Cardiac fibroblast (primary cell): ENCODE measurements around the gene NUP98.

Source experiments
- DNase-seq, 2 donors: peaks; one replicate each; pipeline versions ENCODE4 v3.0.0 to v3.0.0-alpha.2; 2010; ENCODE audit warnings: low read depth in 2 of 2
- H3K4me3 ChIP-seq, 2 donors: replicated peaks in 1 of 2; 1 replicate in 1 of 2; 2 replicates in 1 of 2; pipeline ENCODE4 v1.5.1; 2011; ENCODE audit warnings: low read depth in 2 of 2, low read length in 2 of 2, mild to moderate bottlenecking in 2 of 2, moderate library complexity in 1 of 2
- TF ChIP-seq, protein P1 (sequence below): IDR thresholded peaks from one replicate; pipeline ENCODE4 v1.5.1; 2011; ENCODE audit warnings: low read depth, mild to moderate bottlenecking, low read length, inconsistent platforms

Gene NUP98

DNA sequence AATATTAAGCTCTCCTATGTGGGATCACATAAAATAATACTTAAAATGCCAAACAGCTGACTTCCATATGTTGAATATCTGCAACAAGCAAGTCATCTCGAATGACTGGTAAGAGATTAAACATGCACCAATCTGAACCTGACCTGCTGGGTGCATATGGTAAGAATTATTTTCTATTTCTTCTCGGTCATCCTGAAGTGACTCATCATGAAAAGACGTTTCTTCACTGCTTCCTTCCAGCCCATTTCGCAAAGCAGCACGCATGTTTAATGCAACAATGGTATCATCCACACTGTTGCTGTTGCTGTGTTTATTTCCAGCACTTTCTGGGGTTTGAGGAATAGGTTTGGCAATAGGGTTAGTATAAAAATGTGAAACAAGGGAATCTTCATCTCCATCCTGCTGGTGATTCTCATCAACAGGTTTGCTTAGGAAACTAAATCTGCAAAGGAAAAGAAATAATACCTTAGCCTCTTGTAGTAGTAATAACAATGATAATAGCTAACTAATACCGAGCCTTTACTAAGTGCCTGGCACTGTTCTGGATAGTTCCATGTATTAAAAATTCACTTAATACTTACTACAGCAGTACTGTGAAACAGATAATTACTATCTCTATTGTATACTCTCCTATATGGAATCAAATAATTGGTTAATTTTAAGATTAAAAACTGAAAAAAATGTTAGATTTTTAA, 74.2 kb downstream of the NUP98 start:
- DNase-seq: peak; percentile 95 to 97

DNA sequence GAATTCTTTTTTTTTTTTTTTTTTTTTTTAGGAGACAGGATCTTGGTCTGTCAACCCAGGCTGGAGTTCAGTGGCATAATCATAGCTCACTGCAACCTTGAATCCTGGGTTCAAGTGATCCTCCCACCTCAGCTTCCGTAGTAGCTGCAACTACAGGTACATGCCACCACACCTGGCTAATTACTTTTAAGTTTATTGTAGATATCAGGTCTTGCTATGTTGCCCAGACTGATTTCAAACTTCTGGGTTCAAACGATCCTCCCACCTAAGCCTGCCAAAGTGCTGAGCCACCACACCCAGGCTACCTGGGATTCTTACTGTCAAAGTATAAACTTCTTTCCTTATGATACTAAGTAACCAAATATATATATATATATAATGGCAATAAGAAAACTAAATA, 75.3 kb downstream of the NUP98 start:
- no peak for DNase-seq

More for the DNA sequence above, 74.2 kb downstream of the NUP98 start:
- TF ChIP-seq, protein P1, sequence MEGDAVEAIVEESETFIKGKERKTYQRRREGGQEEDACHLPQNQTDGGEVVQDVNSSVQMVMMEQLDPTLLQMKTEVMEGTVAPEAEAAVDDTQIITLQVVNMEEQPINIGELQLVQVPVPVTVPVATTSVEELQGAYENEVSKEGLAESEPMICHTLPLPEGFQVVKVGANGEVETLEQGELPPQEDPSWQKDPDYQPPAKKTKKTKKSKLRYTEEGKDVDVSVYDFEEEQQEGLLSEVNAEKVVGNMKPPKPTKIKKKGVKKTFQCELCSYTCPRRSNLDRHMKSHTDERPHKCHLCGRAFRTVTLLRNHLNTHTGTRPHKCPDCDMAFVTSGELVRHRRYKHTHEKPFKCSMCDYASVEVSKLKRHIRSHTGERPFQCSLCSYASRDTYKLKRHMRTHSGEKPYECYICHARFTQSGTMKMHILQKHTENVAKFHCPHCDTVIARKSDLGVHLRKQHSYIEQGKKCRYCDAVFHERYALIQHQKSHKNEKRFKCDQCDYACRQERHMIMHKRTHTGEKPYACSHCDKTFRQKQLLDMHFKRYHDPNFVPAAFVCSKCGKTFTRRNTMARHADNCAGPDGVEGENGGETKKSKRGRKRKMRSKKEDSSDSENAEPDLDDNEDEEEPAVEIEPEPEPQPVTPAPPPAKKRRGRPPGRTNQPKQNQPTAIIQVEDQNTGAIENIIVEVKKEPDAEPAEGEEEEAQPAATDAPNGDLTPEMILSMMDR: no peak
- no peak overlapping the region for H3K4me3 ChIP-seq

DNA sequence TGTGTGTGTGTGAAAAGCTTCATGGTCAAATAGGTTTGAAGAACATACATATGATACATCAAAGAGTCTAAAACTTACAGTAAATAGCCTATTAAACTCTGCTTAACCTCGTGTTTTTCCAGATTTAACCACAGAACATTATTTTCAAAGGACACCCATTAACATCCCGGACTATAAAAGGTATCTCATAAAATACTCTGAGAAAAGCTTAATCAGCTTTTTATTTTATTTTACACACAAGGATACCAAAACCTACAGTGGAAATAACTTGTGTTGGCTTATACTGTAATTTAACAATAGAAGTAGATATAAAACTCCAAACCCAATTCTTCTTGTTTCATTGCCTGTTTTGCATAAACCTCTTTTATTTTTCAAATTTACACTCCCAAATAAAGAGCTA, 76.4 kb downstream of the NUP98 start:
- DNase-seq: no peak
- H3K4me3 ChIP-seq: no peak overlapping the region
- TF ChIP-seq, protein P1: no peak

More for the DNA sequence above, 75.3 kb downstream of the NUP98 start:
- TF ChIP-seq, protein P1: no peak
- H3K4me3 ChIP-seq: no peak overlapping the region

DNA sequence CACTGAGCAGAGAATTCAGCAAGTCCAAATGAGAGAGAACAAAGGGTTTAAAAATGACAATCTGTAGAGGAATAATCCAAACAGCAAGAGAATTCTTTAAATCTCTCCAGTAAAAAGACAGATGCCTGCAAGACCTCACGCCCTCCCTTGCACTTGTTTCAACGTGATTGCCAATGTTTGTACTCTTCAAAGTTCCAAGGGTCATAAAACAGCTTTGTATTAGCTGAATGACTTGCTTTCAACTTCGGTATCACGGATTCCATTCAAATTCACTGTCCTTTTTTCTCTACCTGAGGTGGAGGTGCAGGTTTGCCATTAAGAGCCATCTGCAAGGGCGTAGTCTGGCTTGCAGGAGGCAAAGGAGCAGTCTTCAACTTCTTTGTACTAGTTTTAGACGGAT, 85.1 kb downstream of the NUP98 start:
- TF ChIP-seq, protein P1: no peak
- no peak overlapping the region for H3K4me3 ChIP-seq
- no peak for DNase-seq

DNA sequence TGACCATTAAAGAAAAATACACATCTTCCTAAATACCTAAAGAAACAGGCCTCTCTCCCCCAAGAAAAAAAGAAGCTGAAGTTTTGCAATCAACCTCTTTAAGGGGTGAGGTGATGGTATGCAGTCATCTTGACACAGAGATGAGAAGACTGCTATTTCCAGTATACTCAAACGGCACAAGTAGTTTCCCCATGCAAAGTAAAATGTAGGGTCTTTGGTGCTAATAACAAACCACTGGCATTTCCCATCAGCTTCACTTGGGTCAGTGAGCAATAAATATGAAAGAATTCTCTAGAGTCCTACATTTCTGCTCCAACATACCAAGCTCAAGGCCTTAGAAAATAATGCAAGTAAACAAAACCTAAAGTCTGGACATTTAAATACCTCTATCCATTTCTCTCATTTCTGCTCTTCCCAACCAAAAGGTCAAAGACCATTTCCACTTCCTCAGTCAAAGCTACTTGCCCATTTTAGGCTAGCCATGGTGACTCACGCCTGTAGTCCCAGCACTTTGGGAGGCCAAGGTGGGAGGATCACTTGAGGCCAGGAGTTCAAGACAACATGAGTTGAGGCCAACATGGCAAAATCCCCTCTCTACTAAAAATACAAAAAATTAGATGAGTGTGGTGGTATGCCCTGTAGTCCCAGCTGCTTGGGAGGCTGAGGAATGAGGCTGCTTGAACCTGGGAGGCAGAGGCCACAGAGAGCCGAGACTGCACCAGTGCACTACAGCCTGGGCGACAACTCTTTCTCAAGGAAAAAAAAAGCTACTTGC, 86.7 kb downstream of the NUP98 start:
- H3K4me3 ChIP-seq: no peak overlapping the region
- DNase-seq: peak; percentile 18 to 20
- TF ChIP-seq, protein P1: no peak

DNA sequence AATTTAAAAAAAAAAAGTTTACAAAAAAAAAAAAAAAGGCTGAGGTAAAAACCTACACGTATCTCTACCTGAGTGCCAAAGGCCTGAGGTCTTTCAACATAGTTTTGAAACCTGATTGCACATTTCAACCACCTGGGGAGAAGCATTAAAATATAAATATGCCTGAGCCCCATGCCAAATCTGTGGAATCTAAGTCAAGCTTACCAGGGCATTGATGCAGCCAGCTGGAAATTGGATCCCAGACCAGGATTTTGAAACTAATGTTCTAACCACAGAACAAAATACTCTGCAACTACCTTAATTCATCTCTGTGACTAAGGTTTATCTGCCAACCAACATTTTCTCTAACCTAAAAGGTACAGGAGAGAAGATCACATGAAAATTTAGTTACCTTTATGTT, 87.4 kb downstream of the NUP98 start:
- TF ChIP-seq, protein P1: no peak
- peak; percentile 9 to 23 for DNase-seq
- no peak overlapping the region for H3K4me3 ChIP-seq
